Gastroesophageal sphincter (tissue), 3 donors: ENCODE data around the gene GRIK2.

Source experiments
- EP300 ChIP-seq: sonication (generic); formaldehyde crosslinking; IDR thresholded peaks from one replicate; pipeline ENCODE4 v1.6.1; 2017; ENCODE audit warnings: antibody characterized with exemption, mild to moderate bottlenecking
- POLR2A ChIP-seq, 2 donors: fragments of 450-650 bp; IDR thresholded peaks; one replicate each; pipeline ENCODE4 v1.6.1; 2017; ENCODE audit warnings: antibody characterized with exemption in 2 of 2, mild to moderate bottlenecking in 2 of 2, moderate library complexity in 1 of 2
- POLR2AphosphoS5 ChIP-seq: sonication (generic); formaldehyde crosslinking; IDR thresholded peaks from one replicate; pipeline ENCODE4 v1.6.1; 2017; ENCODE audit warnings: antibody characterized with exemption
- TF ChIP-seq, protein P1 (sequence below), 4 experiments: fragments of 200-600 bp in 2 of 4; fragments of 450-650 bp in 2 of 4; sonication (generic) in 1 of 4; IDR thresholded peaks; one replicate each; pipeline ENCODE4 v1.5.1; 2017 to 2019; ENCODE audit warnings: antibody characterized with exemption in 4 of 4, mild to moderate bottlenecking in 2 of 4, moderate library complexity in 2 of 4

DNA sequence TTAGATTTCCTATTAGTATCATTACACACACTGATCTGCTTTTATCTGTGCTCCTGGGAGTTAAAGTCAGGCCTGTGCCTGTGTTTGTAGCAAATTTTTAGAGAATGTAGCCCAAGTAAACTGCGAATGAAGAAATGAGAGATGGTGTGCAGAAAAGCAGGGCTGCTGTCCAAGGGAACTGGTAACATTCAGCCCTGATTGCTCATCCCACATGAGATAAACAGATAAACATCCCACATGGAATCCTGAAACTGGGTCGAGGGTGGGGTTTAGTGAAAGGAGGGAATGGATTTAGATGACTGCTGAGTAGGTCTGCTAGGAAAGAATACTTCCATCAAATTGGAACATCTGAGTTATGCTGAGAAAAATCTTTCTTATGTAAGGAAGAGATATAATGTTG is 69.1 kb downstream of the GRIK2 start:
- TF ChIP-seq, protein P1, sequence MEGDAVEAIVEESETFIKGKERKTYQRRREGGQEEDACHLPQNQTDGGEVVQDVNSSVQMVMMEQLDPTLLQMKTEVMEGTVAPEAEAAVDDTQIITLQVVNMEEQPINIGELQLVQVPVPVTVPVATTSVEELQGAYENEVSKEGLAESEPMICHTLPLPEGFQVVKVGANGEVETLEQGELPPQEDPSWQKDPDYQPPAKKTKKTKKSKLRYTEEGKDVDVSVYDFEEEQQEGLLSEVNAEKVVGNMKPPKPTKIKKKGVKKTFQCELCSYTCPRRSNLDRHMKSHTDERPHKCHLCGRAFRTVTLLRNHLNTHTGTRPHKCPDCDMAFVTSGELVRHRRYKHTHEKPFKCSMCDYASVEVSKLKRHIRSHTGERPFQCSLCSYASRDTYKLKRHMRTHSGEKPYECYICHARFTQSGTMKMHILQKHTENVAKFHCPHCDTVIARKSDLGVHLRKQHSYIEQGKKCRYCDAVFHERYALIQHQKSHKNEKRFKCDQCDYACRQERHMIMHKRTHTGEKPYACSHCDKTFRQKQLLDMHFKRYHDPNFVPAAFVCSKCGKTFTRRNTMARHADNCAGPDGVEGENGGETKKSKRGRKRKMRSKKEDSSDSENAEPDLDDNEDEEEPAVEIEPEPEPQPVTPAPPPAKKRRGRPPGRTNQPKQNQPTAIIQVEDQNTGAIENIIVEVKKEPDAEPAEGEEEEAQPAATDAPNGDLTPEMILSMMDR (IDR thresholded peaks at IDR 0.05): no peak
- no peak for TF ChIP-seq POLR2A (IDR thresholded peaks at IDR 0.05)
- TF ChIP-seq EP300: no peak
- TF ChIP-seq POLR2AphosphoS5: no peak
